HG02798 (cell line): ENCODE results near the gene GRM8.

Experiments
- ATAC-seq: cut with Tn5 transposase; IDR thresholded peaks from one replicate; pipeline ENCODE4 v1.9.1; 2021; ENCODE audit warnings: mild to moderate bottlenecking; ENCODE audit not compliant: unreplicated experiment, poor library complexity

The GRM8 gene

GRCh38 chr7:127041689-127042452 lies 210.9 kb downstream of the GRM8 start:
- ATAC-seq = no peak

- no peak for ATAC-seq
These were observed 212.7 kb downstream of the GRM8 start for GRCh38 chr7:127040042-127040441.

- ATAC-seq = no peak
These were observed 213.2 kb downstream of the GRM8 start for GRCh38 chr7:127039541-127039940.

DNA sequence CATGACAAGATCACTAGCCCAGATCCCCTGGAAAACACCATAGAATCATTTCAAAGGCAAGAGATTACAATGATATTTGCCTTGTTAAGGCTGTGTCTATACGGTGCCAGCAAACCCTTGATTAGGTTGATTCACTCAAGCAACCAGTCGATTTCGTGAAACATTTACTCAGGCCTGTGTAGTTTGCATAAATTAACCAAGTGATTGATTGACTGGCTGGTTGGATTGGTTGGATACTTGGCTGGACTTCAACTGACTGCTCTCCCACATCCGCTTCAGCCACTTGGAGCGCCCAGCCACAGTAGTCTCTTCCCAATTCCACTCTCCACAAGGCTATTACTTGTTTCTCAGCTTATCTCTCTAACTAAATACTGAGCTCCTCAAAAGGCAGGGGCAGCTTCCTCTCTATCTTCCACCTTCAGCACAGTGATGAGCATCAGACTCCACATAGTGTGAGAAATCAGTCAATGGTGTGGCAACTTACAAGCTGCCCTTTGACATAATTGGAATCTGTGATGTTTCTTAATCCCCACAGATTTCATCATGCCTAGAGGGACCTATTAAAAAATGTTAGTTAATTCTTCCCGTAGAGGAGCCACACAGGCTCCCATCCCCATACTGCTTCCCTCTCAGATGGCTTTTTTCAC lies 217.4 kb downstream of the GRM8 start:
- ATAC-seq = no peak

GRCh38 chr7:127034186-127034806 lies 218.4 kb downstream of the GRM8 start:
- ATAC-seq = no peak

DNA sequence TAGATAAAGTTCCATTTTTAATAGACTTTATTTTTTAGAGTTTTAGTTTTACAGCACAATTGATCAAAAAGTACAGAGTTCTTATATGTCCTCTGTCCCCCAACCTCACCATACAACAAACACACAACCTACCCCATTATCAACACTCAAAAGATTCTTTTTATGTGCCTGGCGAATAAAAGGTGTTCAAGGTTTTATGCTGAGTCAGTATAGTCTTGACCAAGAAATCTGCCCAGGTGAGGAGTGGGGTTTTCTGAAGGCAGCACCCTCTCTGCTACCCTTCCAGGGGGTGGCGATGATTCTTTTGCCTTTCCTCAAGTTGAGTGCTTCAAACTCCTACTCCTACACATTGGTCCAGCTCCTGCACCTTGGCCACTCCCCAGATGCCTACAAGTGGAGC lies 222.9 kb downstream of the GRM8 start:
- ATAC-seq = no peak

DNA sequence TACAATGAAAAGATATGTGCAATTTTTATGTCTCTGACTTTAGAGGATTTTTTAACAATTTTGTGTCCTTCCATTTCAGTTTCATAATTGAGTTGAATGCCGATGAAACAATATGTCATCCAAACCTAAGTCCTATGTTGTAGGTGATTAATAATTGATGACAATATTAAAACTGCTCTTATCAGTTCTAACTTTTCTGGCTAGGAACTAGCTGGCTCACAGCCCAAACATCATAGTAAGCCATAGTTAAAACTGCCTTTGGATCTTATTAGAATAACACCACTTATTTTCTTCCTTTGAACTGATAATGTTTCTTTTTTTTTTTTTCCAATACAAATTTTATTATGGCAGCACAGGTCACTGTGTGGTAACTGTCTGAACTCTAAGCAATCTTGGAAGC lies 230.9 kb downstream of the GRM8 start:
- no peak for ATAC-seq

- ATAC-seq = no peak
These were observed 231.6 kb downstream of the GRM8 start for GRCh38 chr7:127021019-127021738.

DNA sequence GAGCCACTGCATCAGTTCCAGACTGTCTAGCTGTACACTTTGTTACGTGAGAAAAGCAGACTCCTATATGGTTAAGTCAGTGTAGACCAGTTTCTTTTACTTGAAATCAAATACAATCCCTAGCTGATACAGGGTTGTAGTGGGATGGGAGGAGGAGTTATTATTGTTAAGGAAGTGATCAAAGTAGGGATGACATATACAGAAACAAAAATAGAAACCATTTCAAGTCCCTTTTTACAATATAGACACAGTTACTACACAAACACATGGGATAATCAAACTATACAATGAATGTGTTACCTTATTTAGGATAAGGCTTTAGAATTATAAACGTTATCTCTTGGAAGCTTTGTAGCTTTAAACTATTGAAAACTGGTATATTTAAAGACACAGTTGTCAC lies 233.9 kb downstream of the GRM8 start:
- ATAC-seq = no peak

GRCh38 chr7:127017196-127017595 lies 235.5 kb downstream of the GRM8 start:
- ATAC-seq = no peak

DNA sequence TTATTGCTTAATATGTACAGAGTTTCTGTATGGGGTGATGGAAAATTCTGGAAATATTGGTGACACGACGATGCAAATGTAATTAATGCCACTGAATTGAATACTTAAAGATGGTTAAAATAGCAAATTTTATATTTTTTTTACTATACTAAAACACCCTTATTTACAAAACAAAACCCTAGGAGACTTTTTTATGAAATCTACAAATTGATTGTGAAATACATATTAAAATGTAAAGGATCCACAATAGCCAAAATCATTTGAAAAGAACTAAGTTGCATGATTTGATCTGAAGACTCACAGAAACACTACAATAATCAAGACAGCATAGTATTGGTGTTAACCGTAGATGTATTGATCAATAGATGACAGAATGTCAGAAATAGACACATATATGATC lies 252.0 kb downstream of the GRM8 start:
- no peak for ATAC-seq

DNA sequence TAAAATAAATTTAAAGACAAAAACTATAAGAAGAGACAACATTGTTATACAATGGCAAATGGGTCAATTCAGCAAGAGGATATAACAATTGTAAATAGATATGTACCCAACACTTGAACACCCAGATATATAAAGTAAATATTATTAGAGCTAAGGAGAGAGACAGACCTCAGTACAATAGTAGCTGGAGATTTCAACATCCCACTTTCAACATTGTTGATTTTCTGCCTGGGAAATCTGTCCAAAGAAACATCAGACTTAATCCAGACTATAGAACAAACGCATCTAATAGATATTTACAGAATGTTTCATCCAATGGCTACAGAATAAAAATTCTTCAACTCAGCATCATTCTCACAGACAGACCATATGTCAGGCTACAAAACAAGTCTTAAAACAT lies 256.1 kb downstream of the GRM8 start:
- no peak for ATAC-seq

- no peak for ATAC-seq
These were observed 259.0 kb downstream of the GRM8 start for GRCh38 chr7:126993626-126994213.

GRCh38 chr7:126988022-126988421 lies 264.7 kb downstream of the GRM8 start:
- no peak for ATAC-seq

- no peak for ATAC-seq
These were observed 273.0 kb downstream of the GRM8 start for GRCh38 chr7:126979722-126980121.

DNA sequence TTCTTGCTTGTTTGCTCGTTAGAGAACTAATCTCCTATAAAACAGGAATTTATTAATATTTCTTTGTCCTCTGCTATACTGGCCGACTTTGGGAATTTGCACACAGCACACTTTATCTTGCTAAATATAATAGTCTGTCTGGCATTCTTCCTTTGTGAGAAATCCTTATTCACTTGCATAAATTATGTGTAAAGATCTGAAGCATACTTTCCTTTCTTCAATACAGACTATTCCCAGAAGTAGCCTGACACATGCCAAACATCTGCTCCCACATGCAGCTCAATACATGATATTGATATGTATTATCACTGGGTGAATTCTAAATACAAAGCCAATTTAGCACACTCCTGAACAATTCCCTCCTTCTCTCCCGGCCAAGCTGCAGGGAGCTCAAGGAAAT lies 273.9 kb downstream of the GRM8 start:
- no peak for ATAC-seq

DNA sequence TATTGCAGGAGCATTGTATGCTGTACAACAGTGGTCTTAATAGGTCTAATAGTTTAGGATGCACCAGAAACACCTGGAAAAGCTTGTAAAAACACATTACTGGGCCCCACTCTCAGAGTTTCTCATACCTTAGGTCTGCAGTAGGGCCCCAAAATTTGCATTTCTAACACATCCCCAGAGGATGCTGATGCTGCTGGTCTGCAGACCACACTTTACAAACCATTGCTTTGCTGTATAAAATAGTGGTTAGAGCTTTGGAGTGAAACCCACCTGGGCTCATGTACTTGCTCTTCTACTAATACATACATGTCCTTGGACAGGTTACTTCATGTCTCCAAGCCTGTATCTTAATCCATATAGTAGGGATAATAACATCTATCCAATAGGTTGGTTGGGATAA lies 279.7 kb downstream of the GRM8 start:
- ATAC-seq = no peak

- ATAC-seq = no peak
These were observed 280.2 kb downstream of the GRM8 start for GRCh38 chr7:126972571-126972970.

DNA sequence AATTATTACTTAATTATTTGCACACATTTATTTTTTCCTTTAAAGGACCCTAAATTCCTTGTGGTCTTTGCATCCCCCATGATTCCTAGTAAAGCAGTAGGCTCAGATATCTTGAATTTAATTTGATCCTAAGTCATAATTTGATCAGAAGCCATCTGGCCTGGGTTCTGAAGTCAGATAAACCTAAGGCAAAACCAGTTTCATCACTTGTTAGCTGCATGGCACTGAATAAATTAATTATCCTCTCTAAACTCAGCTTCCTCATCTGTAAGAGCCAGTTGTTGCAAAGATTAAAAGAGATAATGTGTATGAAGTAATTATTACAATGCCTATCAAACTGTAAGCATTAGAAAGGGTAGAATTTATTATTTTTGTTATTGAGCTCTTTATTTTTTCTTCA lies 293.1 kb downstream of the GRM8 start:
- ATAC-seq = no peak

DNA sequence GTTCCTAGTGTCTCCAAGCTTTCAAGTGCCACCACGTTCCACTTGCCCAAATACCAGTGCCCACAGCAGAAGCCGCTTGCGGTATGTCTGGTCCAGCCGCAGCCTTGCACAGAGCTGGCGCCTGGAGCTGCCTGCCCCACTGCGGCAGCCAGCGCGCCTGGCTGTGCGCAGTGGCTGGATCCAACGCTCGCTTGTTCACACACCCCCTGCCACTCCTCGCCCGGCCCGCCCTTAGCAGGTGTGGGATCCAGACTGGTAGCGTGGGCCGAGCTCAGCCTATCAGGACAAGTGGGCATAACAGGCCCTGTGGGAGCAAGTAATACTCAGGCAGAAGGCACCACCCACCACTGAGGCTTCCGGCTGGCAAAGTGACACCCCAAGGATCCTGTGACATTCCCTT lies 294.4 kb downstream of the GRM8 start:
- no peak for ATAC-seq

- no peak for ATAC-seq
These were observed 295.3 kb downstream of the GRM8 start for GRCh38 chr7:126957443-126957842.
